SHP77 (cell line): ENCODE data around the gene ITPRIPL1.

Experiments used
- DNase-seq, 2 experiments: peaks; one replicate each; lab custom pipeline; 2025; lab: John Stamatoyannopoulos, UW

The ITPRIPL1 gene

GRCh38 chr2:96354492-96354891 lies 29.4 kb downstream of the ITPRIPL1 start:
- DNase-seq = no peak

GRCh38 chr2:96356889-96357288 lies 31.8 kb downstream of the ITPRIPL1 start:
- DNase-seq = no peak

GRCh38 chr2:96359310-96359709 lies 34.2 kb downstream of the ITPRIPL1 start:
- DNase-seq = peak in 1 of 2 experiments; percentile 29

GRCh38 chr2:96359866-96360265 lies 34.7 kb downstream of the ITPRIPL1 start:
- DNase-seq = no peak

- no peak for DNase-seq
These were observed 36.6 kb downstream of the ITPRIPL1 start for GRCh38 chr2:96361751-96362150.

- no peak for DNase-seq
These were observed 44.1 kb downstream of the ITPRIPL1 start for GRCh38 chr2:96369186-96369585.

- peak; percentile 9 for DNase-seq
These were observed 49.3 kb downstream of the ITPRIPL1 start for GRCh38 chr2:96374211-96374951.
